Stomach (tissue), 9 donors: Measurements from ENCODE around the gene CNP. TPM values are rescaled to one million over a fixed set of nuclear protein-coding genes. Genes with fewer than 3 reads are reported as not detected.
"Not testable (repeated sequence)": the region's sequence is repeated elsewhere in the genome, so short reads cannot be mapped to it uniquely, and the experiment has no call there.

Experiments used
- DNase-seq, 2 donors: peaks; one replicate each; pipeline versions ENCODE4 v3.0.0 to v3.0.0-alpha.2; 2013 to 2019
- H3K27ac ChIP-seq, 5 donors: fragments of 200-600 bp in 4 of 5; sonication (generic) in 4 of 5; one replicate each; pipeline ENCODE4 v1.5.1; 2013 to 2019; ENCODE audit warnings: mild to moderate bottlenecking in 1 of 5, moderate library complexity in 1 of 5
- H3K27me3 ChIP-seq, 3 donors: fragments of 200-600 bp; sonication (generic); one replicate each; pipeline ENCODE4 v1.5.1; 2017 to 2019; ENCODE audit warnings: mixed run types in 1 of 3
- H3K36me3 ChIP-seq, 4 donors: fragments of 200-600 bp; sonication (generic); 1 replicate in 3 of 4; 2 replicates in 1 of 4; pipeline ENCODE4 v1.5.1; 2016 to 2019
- H3K4me1 ChIP-seq, 4 donors: fragments of 200-600 bp; sonication (generic); one replicate each; pipeline ENCODE4 v1.5.1; 2016 to 2019
- H3K4me3 ChIP-seq, 4 donors: fragments of 200-600 bp; sonication (generic) in 3 of 4; one replicate each; pipeline ENCODE4 v1.5.1; 2016 to 2019; ENCODE audit warnings: mild to moderate bottlenecking in 1 of 4
- H3K9me3 ChIP-seq, 4 donors: fragments of 200-600 bp; sonication (generic); one replicate each; pipeline ENCODE4 v1.5.1; 2016 to 2019
- CTCF ChIP-seq, 7 experiments: fragments of 450-650 bp in 4 of 7; fragments of 200-600 bp in 3 of 7; sonication (generic) in 3 of 7; IDR thresholded peaks; one replicate each; pipeline ENCODE4 v1.5.1; 2016 to 2019; ENCODE audit warnings: antibody characterized with exemption in 7 of 7, control low read depth in 2 of 7, mild to moderate bottlenecking in 1 of 7
- EP300 ChIP-seq: sonication (generic); formaldehyde crosslinking; IDR thresholded peaks from one replicate; pipeline ENCODE4 v1.6.1; 2017; ENCODE audit warnings: antibody characterized with exemption
- POLR2A ChIP-seq, 4 donors: fragments of 450-650 bp; IDR thresholded peaks; one replicate each; pipeline ENCODE4 v1.6.1; 2016; ENCODE audit warnings: antibody characterized with exemption in 4 of 4, control low read depth in 2 of 4, mild to moderate bottlenecking in 1 of 4, moderate library complexity in 1 of 4
- POLR2AphosphoS5 ChIP-seq, 3 donors: sonication (generic); formaldehyde crosslinking; IDR thresholded peaks; one replicate each; pipeline ENCODE4 v1.6.1; 2016; ENCODE audit warnings: antibody characterized with exemption in 3 of 3
- WGBS, 5 donors: extraction: QIAGEN DNeasy Blood & Tissue Kit in 3 of 5; methylation state at CpG; one replicate each; pipeline versions ENCODE4 v1.1.5 to v1.1.7; 2013 to 2018; 5-methylcytosine and 5-hydroxymethylcytosine counted together
- intact Hi-C: fragments of 100-400 bp; cut with DNase I; formaldehyde crosslinking; loops from one replicate; pipeline ENCODE4 v1.15.1; 2023; ENCODE audit warnings: low total_unique reads
- polyA plus RNA-seq, 3 donors: library from polyadenylated mRNA; stranded (reverse); fragments of 200-250 nt; gene quantifications; one replicate each; pipeline ENCODE4 v1.2.3, GENCODE V29; 2013
- total RNA-seq, 5 donors: library from RNA; depleted of rRNA; stranded (reverse); fragments of >200 nt; gene quantifications; one replicate each; pipeline versions ENCODE4 v1.1.0 to v1.2.3, GENCODE V29; 2014 to 2016
- donor health status: healthy with polysubstance abuse.
- donor health status: Bipolar disorder and iron deficiency.
- donor health status: healthy.

The CNP gene
- total and polyA plus RNA-seq, 8 donors = 21.0 to 47.2 (median 29.1) TPM

GRCh38 chr17:42005166-42005565 is 38.6 kb downstream of the CNP start:
- intact Hi-C loops = no loop called here
- H3K4me3 ChIP-seq = no peak overlapping the region
- WGBS, 5 donors = 86 to 93% (median 88%) methylated on average over 1 of the region's 1 CpG
- H3K36me3 ChIP-seq = peaks cover 8 to 39% (median 32%) of the 10 kb centered on the region in 4 donors
- DNase-seq = no peak
- H3K27me3 ChIP-seq = no peaks in the 10 kb centered on the region
- no peak overlapping the region for H3K27ac ChIP-seq
- H3K9me3 ChIP-seq = no peaks in the 10 kb centered on the region
- TF ChIP-seq POLR2AphosphoS5 (IDR thresholded peaks at IDR 0.05) = no peak
- TF ChIP-seq CTCF (IDR thresholded peaks at IDR 0.05) = no peak
- no peak for TF ChIP-seq EP300
- peaks cover 15 to 91% (median 69%) of the 10 kb centered on the region in 4 donors for H3K4me1 ChIP-seq

- TF ChIP-seq EP300 (no peak), CTCF (IDR thresholded peaks at IDR 0.05) (peak in 1 of 7 experiments; percentile 7)
- no peaks in the 10 kb centered on the region for H3K27me3 ChIP-seq
- WGBS, 5 donors = 66 to 80% (median 72%) methylated on average over 4 of the region's 4 CpGs
- no peak for DNase-seq
- H3K4me1 ChIP-seq = peaks cover 8 to 93% (median 72%) of the 10 kb centered on the region in 4 donors
- no peaks in the 10 kb centered on the region for H3K9me3 ChIP-seq
- H3K4me3 ChIP-seq = no peak overlapping the region
- intact Hi-C loops = no loop called here
- H3K27ac ChIP-seq = no peak overlapping the region
- peaks cover 0 to 10% (median 6%) of the 10 kb centered on the region in 4 donors for H3K36me3 ChIP-seq
Observed at GRCh38 chr17:42009170-42009569, 42.6 kb downstream of the CNP start.

- H3K9me3 ChIP-seq, H3K4me3 ChIP-seq, DNase-seq, intact Hi-C loops, H3K27me3 ChIP-seq: not testable (repeated sequence)
- 66 to 75% (median 74%) methylated on average over 9 of the region's 9 CpGs for WGBS, 5 donors
- Histone ChIP-seq H3K27ac (peak overlapping the region in 1 of 5 donors; percentile 56), H3K36me3 (peaks cover 0 to 10% (median 6%) of the 10 kb centered on the region in 4 donors), H3K4me1 (peaks cover 17 to 93% (median 73%) of the 10 kb centered on the region in 4 donors)
Observed at GRCh38 chr17:42010266-42010680, 43.7 kb downstream of the CNP start.

- no peaks in the 10 kb centered on the region for H3K27me3 ChIP-seq
- DNase-seq = no peak
- no peak overlapping the region for H3K4me3 ChIP-seq
- H3K4me1 ChIP-seq = peaks cover 24 to 93% (median 77%) of the 10 kb centered on the region in 4 donors
- intact Hi-C loops = no loop called here
- H3K9me3 ChIP-seq = no peaks in the 10 kb centered on the region
- WGBS, 5 donors = 88 to 96% (median 95%) methylated on average over 3 of the region's 3 CpGs
- TF ChIP-seq POLR2A (IDR thresholded peaks at IDR 0.05) = no peak
- no peak for TF ChIP-seq CTCF (IDR thresholded peaks at IDR 0.05)
- no peak for TF ChIP-seq EP300
- no peak for TF ChIP-seq POLR2AphosphoS5 (IDR thresholded peaks at IDR 0.05)
- H3K27ac ChIP-seq = peak overlapping the region in 1 of 5 donors; percentile 56
- peaks cover 0 to 10% (median 6%) of the 10 kb centered on the region in 4 donors for H3K36me3 ChIP-seq
Observed at GRCh38 chr17:42010898-42011516, 44.4 kb downstream of the CNP start.

- Histone ChIP-seq H3K4me1 (peaks cover 29 to 87% (median 76%) of the 10 kb centered on the region in 4 donors), H3K36me3 (peaks cover 0 to 10% (median 6%) of the 10 kb centered on the region in 4 donors)
- H3K4me3 ChIP-seq, H3K27me3 ChIP-seq, H3K27ac ChIP-seq, intact Hi-C loops, DNase-seq, H3K9me3 ChIP-seq: not testable (repeated sequence)
- 71 to 85% (median 82%) methylated on average over 4 of the region's 4 CpGs for WGBS, 5 donors
Observed at GRCh38 chr17:42012363-42012762, 45.8 kb downstream of the CNP start.

- DNase-seq, H3K27me3 ChIP-seq, H3K4me3 ChIP-seq, H3K9me3 ChIP-seq, H3K36me3 ChIP-seq, intact Hi-C loops, H3K27ac ChIP-seq: not testable (repeated sequence)
- WGBS, 5 donors = 80 to 88% (median 81%) methylated on average over 12 of the region's 12 CpGs
- peaks cover 36 to 88% (median 77%) of the 10 kb centered on the region in 4 donors for H3K4me1 ChIP-seq
Observed at GRCh38 chr17:42013740-42014139, 47.1 kb downstream of the CNP start.
